Skeletal muscle tissue (tissue), 4 donors: ENCODE measurements around the gene CPNE5. TPM values are rescaled to one million over a fixed set of nuclear protein-coding genes. Genes with fewer than 3 reads are reported as not detected.

Experiments
- H3K27ac ChIP-seq: one replicate; pipeline ENCODE4 v1.7.0; 2013; ENCODE audit warnings: mild to moderate bottlenecking, low read depth, low read length, inconsistent platforms
- H3K27me3 ChIP-seq, 3 donors: one replicate each; pipeline ENCODE4 v1.7.0; 2013; ENCODE audit warnings: low read length in 3 of 3; ENCODE audit not compliant: control insufficient read depth in 3 of 3, insufficient read depth in 3 of 3
- H3K36me3 ChIP-seq, 3 donors: one replicate each; pipeline ENCODE4 v1.7.0; 2013; ENCODE audit warnings: low read length in 3 of 3; ENCODE audit not compliant: control insufficient read depth in 3 of 3, insufficient read depth in 3 of 3
- H3K4me1 ChIP-seq, 3 donors: one replicate each; pipeline ENCODE4 v1.7.0; 2013; ENCODE audit warnings: low read length in 3 of 3, mild to moderate bottlenecking in 3 of 3; ENCODE audit not compliant: control insufficient read depth in 3 of 3, insufficient read depth in 3 of 3
- H3K4me3 ChIP-seq, 3 donors: one replicate each; pipeline ENCODE4 v1.7.0; 2013; ENCODE audit warnings: low read length in 3 of 3
- H3K9ac ChIP-seq, 3 donors: one replicate each; pipeline ENCODE4 v1.7.0; 2013; ENCODE audit warnings: low read length in 3 of 3, mild to moderate bottlenecking in 3 of 3, moderate library complexity in 2 of 3, low read depth in 1 of 3
- H3K9me3 ChIP-seq, 3 donors: one replicate each; pipeline ENCODE4 v1.7.0; 2013; ENCODE audit warnings: low read length in 3 of 3; ENCODE audit not compliant: control insufficient read depth in 3 of 3
- total RNA-seq: library from RNA; depleted of rRNA; stranded (reverse); fragments of >200 nt; gene quantifications from one replicate; pipeline ENCODE4 v1.2.3, GENCODE V29; 2014
- donor health status: Osteomylitis.

The CPNE5 gene
- total RNA-seq, 1 donor from 2014 or later = 6.3 TPM

DNA sequence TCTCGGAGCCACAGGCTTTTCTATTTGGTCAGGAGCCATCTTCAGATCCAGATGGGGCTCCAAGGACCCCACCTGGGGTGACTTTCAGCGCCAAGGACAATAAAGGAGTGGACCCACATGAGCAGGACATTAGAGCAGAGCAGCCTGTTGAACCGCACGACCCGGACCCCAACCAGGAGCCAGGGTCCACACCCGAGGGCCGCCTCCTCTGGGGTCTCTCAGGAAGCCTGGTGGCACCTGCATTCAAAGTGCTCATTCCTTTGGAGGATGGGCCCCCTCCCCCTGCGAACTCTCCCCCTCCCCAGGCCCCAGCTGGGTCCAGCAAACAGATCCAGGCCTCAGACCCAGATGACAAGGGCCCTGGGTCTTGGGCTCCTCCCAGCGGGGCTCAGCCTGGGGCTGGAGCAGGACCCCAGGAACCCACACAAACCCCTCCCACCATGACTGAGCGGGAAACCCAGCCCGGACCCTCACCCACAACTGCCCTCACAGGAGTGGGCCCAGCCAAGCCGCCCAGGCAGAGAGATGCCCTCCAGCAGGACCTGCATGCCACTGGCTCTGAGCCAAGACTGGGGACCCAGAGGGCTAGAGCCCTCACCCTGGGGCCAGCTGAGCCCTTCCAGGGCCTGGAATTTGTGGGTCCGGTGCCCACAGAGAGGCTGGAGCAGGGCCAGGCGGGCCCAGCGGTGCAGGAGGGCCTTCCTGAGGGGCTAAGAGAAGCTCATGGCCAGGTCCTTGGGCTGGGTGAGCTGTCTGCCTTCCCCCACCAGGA is 117.7 kb downstream of the CPNE5 start:
- Histone ChIP-seq H3K36me3 (no peaks in the 10 kb centered on the region), H3K9me3 (no peaks in the 10 kb centered on the region), H3K9ac (no peak overlapping the region), H3K4me1 (no peaks in the 10 kb centered on the region), H3K27me3 (no peaks in the 10 kb centered on the region), H3K4me3 (no peak overlapping the region), H3K27ac (no peak overlapping the region)

- no peak overlapping the region for H3K4me3 ChIP-seq
- no peak overlapping the region for H3K9ac ChIP-seq
- H3K9me3 ChIP-seq = no peaks in the 10 kb centered on the region
- H3K27me3 ChIP-seq = no peaks in the 10 kb centered on the region
- no peaks in the 10 kb centered on the region for H3K36me3 ChIP-seq
- H3K4me1 ChIP-seq = no peaks in the 10 kb centered on the region
- no peak overlapping the region for H3K27ac ChIP-seq
Measured at GRCh38 chr6:36720251-36721141, 118.7 kb downstream of the CPNE5 start.

- H3K9ac ChIP-seq = no peak overlapping the region
- no peaks in the 10 kb centered on the region for H3K4me1 ChIP-seq
- H3K27me3 ChIP-seq = no peaks in the 10 kb centered on the region
- H3K9me3 ChIP-seq = no peaks in the 10 kb centered on the region
- no peak overlapping the region for H3K27ac ChIP-seq
- H3K4me3 ChIP-seq = no peak overlapping the region
- no peaks in the 10 kb centered on the region for H3K36me3 ChIP-seq
Measured at GRCh38 chr6:36719126-36719525, 120.1 kb downstream of the CPNE5 start.

GRCh38 chr6:36718560-36718959 is 120.7 kb downstream of the CPNE5 start:
- H3K27ac ChIP-seq = no peak overlapping the region
- H3K9me3 ChIP-seq = no peaks in the 10 kb centered on the region
- H3K27me3 ChIP-seq = no peaks in the 10 kb centered on the region
- no peak overlapping the region for H3K4me3 ChIP-seq
- no peak overlapping the region for H3K9ac ChIP-seq
- no peaks in the 10 kb centered on the region for H3K4me1 ChIP-seq
- no peaks in the 10 kb centered on the region for H3K36me3 ChIP-seq

- Histone ChIP-seq H3K27me3 (no peaks in the 10 kb centered on the region), H3K9ac (no peak overlapping the region), H3K27ac (no peak overlapping the region), H3K4me1 (no peaks in the 10 kb centered on the region), H3K9me3 (no peaks in the 10 kb centered on the region), H3K4me3 (no peak overlapping the region), H3K36me3 (no peaks in the 10 kb centered on the region)
Measured at GRCh38 chr6:36717871-36718540, 121.2 kb downstream of the CPNE5 start.

DNA sequence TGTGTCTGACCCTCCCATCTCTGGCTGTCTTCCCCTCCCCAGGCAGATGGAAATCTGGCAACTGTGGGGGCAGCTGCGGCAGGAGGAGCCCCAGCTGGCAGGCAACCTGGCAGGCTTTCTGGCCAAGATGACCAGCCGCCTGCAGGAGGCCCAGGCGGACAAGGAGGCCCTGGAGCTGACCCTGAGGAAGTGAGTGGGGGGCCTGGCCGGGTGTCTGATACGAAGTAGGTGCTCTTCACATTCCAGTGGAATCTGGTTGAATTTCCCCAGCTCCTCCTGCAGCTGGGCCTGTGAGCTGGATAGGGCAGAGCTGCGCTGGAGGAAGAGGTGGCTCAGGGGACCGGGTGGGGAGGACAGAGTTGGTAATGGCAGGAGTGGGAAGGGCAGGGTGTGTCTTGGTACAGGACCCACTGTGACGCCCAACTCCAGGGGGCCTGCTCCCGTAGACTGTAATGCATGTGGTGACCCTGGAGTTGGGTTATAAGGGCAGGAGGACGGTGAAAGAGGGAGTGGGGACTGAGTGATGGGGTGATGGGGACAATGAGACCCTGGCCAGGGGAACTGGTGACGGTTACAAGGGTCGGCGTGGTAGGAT is 121.9 kb downstream of the CPNE5 start:
- no peaks in the 10 kb centered on the region for H3K4me1 ChIP-seq
- no peaks in the 10 kb centered on the region for H3K36me3 ChIP-seq
- no peak overlapping the region for H3K9ac ChIP-seq
- H3K27ac ChIP-seq = no peak overlapping the region
- H3K9me3 ChIP-seq = no peaks in the 10 kb centered on the region
- H3K4me3 ChIP-seq = no peak overlapping the region
- no peaks in the 10 kb centered on the region for H3K27me3 ChIP-seq

DNA sequence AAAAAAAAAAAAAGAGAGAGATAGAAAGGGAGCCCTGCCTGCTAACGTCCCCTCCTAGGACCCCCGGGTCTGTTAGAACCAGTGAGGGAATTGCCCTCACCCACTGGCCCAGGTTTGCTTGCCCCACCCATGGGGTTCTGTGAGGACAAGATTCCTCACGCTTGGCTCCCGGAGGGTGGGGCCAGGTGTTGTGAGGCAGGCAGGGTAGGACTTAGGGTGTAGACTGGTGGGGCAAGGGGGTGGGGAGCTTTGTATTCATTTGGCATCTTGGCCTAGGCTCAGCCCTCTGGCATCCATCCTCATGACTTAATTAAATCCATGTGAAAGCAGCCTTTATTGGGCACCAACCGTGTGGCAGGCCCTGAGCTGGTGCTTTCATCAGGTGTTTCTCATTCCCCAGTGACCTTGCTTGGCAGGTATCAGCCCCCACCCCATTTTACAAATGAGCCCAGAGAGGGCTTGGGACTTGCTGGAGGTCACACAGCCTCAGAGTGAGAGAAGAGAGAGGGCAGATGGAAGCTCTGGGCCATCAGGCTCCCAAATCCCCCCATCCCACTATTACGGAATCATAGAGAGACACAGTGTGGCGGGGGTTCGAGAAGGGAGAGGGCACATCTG is 122.7 kb downstream of the CPNE5 start:
- no peak overlapping the region for H3K9ac ChIP-seq
- H3K4me1 ChIP-seq = no peaks in the 10 kb centered on the region
- no peak overlapping the region for H3K4me3 ChIP-seq
- no peaks in the 10 kb centered on the region for H3K27me3 ChIP-seq
- H3K9me3 ChIP-seq = no peaks in the 10 kb centered on the region
- H3K36me3 ChIP-seq = no peaks in the 10 kb centered on the region
- no peak overlapping the region for H3K27ac ChIP-seq

DNA sequence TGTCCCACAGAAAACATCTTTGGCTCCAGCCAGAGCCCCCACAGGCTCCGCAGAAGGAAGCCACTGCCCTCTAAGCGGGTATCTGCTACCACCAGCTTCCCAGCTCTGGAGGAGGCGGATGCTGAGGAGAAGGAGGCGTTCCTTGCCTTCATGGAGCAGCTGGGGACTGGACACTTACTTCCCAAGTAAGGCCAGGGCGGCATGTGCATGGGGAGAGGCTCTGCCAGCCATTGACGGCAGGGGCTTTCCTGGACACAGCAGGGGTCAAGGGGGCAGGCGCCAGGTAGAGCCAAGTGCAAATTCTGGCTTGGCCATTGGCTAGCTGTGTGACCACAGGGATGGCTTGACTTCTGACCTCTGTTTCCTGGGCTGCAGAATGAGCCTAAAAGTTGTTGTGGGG is 123.8 kb downstream of the CPNE5 start:
- Histone ChIP-seq H3K4me1 (no peaks in the 10 kb centered on the region), H3K9me3 (no peaks in the 10 kb centered on the region), H3K4me3 (no peak overlapping the region), H3K9ac (no peak overlapping the region), H3K27ac (no peak overlapping the region), H3K36me3 (no peaks in the 10 kb centered on the region), H3K27me3 (no peaks in the 10 kb centered on the region)

DNA sequence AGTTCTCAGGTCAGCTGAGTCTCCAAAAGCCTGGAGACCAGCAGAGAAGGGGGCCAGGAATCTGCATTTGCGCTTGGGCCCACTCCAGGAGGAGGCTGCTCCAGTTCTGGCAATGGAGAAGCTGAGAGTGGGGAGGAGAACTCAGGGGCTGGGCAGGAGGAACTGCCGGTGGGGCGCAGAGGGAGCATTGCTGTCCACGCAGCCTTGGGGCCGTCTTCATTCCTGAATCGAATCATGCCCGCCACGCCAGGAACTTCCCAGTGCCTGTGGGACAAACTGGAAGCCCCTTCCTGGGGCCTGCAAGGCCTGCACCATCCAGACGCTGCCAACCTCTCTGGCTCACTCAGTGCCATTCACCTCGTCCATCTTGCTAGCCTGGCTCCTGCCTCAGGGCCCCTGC is 124.7 kb downstream of the CPNE5 start:
- H3K27me3 ChIP-seq = no peaks in the 10 kb centered on the region
- no peak overlapping the region for H3K27ac ChIP-seq
- H3K9me3 ChIP-seq = no peaks in the 10 kb centered on the region
- H3K4me1 ChIP-seq = no peaks in the 10 kb centered on the region
- no peak overlapping the region for H3K4me3 ChIP-seq
- no peaks in the 10 kb centered on the region for H3K36me3 ChIP-seq
- no peak overlapping the region for H3K9ac ChIP-seq
